GM18519 (cell line): ENCODE results near the gene CYCS.
"Not testable (repeated sequence)": the region's sequence is repeated elsewhere in the genome, so short reads cannot be mapped to it uniquely, and the experiment has no call there.

Experiments
- ATAC-seq: cut with Tn5 transposase; IDR thresholded peaks from one replicate; pipeline ENCODE4 v1.9.1; 2021; ENCODE audit warnings: mild to moderate bottlenecking, moderate library complexity; ENCODE audit not compliant: unreplicated experiment, low FRiP score

The CYCS gene

DNA sequence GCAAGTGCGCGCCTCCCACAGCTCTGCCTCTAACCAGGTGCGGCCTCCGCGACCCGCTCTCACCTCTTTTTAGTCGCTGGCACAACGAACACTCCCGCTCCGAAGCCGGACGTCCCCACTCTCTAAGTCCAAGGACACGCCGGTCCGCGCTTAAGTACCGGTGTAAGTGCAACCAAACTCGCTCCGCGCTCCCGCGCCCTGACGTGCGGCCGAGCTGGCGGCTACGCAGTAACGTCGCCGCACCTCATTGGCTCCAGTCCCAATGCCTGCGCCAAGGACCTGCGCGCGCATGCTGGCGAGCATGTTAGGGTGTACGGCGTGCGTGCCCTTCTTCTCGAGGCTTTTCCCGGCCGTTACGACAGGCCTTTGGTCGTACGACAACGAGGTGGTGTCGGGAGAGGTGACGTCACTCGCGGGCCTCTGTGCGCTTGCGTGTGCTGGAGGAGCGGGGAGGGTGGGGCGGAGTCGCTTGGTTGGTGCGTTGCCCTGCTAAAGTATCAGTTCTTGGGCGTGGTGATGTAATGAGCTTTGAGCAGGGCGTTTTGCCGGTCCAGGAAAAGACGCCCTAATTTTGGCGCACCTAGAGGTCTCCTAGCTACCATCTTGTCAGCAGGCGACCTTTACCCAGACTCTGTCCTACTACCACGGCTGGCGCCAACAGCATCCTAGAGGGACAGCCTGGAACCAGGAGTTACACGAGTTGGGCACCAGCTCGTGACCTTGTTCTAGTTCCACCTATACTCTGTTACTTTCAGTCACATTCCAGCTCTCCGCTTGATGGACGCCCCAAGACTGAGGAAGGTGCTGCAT lies at the start of gene CYCS:
Gene CYCS (minus strand): TSS at position 124 of the 810 bp plus-strand sequence. CDS start 1,141 bp downstream, outside the sequence.
- peak; percentile 92 for ATAC-seq

DNA sequence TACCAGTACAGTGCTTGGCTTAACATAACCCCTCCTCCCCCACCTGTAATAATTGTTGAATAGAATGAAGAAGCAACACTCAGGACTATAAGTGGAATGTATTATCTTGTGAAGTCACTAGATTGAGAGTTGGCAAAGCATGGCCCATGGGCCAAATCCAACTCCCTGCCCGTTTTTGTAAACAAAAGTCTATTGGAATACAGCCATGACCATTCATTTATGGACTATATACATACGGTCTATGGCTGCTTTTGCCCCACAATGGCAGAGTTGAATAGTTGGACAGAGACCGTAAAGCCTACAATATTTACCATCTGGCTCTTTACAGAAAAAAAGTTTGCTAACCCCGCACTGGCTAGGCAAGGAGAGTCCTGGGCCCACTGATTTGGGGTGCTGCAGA lies 48.1 kb upstream of the CYCS start:
- no peak for ATAC-seq

DNA sequence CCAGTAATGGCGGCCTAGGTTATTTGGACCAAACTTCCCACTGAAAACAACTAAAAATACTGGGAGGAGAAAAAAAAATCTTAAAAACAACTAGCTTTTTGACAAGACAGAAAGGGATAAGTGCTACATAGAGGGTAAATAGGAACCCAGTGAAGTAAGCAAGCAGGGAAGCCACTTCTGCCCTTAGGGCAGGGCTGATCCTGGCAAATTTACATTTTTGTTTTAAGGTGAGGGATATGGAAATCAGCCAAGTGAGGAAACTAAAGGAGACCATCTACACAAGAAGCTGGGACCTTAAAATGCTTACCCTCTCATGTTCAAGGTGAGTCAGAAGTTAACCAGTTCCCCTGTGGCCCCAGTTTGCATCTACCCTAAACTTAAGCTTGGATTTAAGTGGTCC lies 46.5 kb upstream of the CYCS start:
- ATAC-seq, result no peak

DNA sequence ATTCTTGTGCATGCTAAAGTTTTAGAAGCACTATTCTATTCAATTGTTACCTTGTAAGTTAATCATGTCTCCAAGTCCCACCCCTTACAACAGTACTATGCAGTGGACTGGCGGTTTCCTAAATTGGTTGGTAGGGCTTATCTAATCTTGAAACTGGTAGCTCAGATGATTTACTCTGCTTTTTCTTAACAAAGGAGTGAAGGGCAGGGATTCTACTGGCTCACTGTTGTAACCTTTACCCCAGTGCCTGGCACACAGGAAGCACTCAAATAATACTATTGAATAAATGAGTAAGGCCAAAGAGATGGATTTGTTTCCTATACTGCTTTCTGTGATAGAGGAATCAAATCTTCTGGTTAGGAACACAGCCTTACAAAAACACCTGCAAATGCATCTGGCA lies 46.0 kb upstream of the CYCS start:
- ATAC-seq, result no peak

DNA sequence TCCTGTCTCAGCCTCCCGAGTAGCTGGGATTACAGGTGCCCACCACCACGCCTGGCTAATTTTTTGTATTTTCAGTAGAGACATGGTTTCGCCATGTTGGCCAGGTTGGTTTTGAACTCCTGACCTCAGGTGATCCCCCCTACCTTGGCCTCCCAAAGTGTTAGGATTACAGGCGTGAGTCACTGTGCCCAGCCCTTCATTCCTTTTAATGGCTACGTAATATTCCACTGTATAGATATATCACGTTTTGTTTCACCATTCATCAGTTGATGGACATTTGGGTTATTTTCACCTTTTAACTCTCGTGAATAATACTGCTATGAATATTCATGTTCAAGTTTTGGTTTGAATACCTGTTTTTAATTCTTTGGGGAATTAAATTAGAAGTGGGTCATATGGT lies 44.6 kb upstream of the CYCS start:
- no peak for ATAC-seq

DNA sequence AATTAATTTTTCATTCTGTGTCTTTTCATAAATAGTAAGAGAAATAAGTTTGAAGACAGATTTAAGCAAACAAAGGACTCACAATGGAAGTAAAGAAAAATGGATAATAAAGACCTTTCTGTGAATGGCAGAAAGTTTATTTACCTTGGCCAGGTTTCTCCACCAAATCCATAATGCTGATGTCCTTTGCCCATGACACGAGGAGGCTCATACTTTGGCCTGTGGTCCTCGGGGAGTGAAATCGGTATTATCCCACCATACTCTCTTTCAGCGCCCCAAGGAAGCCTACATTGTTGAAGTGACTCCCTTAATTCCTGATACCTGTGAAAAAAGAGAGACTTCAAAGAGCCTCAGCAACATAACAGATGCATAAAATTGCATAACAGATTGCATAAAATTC lies 43.1 kb upstream of the CYCS start:
- ATAC-seq, result no peak

DNA sequence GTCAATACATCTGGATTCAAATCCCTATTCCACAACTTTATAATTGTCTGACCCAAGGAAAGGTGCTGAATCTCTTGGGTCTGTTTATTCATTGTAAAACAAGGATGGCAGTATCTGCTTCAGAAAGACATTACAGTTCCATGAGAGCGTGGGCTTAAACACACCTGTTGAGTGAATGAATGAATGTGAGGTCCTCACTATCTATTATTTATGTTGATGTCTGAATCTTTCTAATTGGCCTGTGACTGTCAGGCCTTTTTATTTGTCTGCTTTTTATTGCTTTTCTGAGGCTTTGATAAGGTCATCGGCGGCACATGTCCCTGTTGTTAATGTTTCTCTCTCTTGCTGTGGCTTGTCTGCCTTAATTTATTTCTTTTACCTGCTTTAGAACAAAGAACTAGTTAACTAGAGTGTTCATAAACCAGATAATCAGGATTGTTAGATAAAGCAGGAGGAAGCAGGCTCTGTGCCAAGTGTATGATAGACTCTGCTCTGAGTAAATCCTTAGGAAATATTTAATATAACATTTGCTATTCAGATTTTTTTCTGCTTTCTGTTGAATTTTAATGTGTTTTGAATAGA lies 42.3 kb upstream of the CYCS start:
- ATAC-seq, result no peak

DNA sequence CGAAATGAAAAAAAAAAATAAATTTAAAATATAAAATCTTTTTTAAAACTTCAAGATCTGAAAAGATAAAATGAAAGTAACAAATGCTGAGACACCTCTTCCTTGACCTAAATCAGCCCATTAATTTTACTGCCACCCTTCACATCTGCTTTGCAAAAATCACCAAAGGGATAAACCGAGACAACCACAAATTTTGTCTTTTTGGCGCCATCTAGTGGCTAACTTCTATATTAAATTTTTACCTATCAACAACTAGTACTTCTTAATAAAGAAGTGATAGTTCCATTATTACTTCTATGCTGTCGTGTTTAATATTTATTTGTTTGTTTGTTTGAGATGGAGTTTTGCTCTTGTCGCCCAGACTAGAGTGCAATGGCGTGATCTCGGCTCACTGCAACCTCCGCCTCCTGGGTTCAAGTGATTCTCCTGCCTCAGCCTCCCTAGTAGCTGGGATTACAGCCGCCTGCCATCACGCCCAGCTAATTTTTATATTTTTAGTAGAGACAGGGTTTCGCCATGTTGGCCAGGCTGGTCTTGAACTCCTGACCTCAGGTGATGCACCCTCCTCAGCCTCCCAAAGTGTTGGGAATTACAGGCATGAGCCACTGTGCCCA lies 35.0 kb upstream of the CYCS start:
- not testable (repeated sequence) for ATAC-seq

DNA sequence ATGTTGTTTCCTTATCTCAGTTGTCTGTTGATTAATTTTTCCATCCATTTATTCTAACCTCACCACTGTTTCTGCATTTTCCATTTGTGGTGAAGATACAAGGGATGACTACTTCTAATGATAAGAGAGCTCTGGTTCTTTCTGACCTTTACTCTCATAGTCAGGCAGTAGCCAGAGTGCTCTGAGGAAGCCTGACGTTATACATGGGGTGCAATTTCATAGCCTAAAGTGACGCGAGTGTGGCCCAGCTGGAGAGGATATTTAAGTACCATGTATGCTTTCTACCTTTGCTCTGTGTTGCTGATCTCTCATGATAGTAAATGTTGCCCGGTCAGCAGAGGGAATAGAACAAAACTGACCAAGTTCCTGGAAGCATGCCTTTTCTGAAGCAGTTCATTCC lies 33.9 kb upstream of the CYCS start:
- no peak for ATAC-seq

DNA sequence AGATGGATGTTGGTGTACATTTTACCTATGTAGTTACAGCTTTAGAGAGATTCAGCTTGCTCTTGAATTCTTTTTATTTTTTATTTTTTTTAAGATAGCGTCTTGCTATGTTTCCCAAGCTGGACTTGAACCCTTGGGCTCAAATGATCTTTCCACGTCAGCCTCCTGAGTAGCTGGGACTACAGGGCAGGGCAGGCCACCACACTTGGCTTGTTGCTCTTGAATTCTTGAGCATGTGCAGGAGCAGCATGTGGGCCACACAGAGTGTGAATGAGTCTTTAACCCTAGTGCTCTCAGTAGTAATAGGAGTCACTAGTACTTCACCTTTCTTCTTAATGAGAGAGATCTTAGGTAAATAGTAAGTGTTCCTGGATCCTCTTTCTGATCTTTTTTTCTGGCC lies 26.7 kb upstream of the CYCS start:
- ATAC-seq, result no peak

DNA sequence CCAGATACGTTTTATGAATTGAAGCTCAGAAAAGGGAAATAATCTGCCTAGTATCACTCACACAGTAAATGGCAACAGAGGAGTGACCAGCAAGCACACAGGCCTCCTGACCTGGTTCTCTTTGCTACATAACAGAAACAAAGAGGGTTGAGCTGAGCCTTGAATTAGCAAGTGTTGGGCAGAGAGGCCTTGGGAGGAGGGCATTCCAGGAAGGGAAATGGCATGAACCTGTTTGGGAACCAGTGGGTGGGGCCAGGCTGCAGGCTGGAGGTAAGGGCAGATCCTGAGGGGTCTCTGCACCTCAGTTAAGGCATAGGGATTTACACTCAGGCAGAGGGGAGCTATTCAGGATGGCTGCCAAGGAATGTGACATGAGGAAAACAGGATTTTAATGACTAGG lies 24.8 kb upstream of the CYCS start:
- no peak for ATAC-seq

DNA sequence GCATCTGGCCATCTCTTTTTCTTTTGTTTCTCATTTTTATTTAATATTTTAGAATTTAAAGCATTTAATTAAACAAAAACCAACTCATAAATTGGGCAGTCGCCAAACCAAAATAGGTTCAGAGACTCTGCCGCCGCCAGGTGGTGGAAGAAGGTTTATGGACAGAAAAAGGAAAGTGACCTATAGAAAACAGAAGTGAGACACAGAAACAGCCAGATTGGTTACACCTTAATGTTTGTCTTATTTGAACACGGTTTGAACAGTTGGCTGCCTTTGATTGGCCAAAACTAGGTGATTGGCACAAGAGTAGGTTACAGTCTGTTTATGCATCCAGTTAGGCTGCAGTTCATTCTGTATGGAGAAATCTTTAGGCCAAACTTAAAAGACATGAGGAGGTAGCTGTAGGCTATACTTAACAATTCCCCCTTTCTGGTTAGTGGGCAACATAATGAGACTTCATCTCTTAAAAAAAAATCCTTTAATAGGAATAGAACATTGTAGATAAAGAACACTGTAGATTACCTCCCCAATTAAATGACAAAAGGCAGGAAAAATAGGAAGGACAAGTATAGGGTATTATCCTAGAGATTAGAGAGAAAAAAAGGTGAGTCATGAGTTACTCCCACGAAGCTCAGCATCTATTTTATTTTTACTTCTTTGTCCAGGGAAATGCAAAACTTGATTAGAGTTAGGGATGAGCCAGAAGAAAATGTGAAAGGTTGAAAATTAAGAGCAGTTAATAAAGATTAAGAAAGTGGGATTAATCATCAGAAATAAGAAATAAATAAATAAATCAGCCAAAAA lies 23.9 kb upstream of the CYCS start:
- ATAC-seq, result no peak

DNA sequence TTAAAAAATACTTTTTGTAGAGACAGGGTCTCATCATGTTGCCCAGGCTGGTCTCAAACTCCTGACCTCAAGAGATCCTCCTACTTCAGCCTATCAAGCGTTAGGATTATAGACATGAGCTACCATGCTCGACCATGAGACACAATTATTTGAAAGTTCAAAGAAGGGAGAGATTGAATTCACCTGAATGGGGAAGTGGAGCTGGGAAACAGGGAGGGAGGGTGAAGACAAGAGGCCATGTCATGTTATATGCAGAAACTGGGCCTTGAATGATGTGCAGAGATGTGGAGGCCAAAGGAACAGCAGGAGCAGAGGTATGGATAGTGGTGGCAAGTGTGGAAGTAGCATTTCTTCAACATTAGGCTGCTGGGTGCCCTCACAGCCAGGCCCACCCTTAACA lies 18.7 kb upstream of the CYCS start:
- ATAC-seq, result no peak

DNA sequence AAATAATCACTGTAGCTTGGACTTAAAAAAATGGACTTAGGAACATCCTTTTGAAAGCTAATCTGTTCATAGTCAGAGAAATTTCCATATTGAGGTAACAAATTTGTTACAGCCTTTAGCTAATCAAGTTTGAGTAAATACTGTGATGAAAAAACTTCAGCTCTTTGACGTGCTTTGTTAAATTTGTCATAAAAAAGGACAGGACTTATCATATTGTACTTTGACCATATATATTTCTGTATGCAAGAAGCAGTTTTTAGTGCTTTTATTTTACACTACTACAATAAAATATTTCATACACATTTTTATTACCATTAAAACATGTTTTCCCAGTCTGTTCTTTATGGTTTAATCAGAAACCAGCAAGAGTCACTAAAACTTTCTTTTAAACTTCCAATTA lies 14.5 kb upstream of the CYCS start:
- no peak for ATAC-seq

DNA sequence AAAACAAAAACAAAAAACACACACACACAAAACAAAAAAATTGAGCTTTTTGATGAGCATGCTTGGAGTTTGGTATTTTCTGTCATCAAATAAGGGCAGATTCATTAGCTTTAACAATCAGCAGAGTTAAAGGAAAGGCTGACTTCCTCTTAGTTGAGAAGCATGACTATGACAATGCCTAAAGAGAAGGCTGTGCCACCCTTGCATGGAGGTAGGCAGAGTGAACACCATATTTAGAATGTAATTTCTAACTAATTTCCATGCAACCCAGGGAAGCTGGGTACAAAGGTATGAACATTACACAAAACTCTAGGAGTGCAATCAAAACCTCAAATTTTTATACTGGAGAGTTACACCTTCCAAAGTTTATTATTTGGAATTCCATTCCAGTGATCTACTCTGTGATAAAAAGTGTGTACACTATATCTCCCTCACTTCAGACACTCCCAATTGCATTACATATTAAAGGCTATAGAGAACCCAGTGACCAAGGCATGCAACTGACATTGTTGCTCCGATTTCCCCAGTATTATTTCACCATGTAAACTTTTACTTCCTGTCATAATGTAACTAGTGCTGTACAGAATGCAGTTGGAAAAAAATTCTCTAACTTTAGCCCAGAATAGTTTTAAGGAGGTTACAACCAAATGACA lies 9.4 kb upstream of the CYCS start:
- ATAC-seq, result no peak

DNA sequence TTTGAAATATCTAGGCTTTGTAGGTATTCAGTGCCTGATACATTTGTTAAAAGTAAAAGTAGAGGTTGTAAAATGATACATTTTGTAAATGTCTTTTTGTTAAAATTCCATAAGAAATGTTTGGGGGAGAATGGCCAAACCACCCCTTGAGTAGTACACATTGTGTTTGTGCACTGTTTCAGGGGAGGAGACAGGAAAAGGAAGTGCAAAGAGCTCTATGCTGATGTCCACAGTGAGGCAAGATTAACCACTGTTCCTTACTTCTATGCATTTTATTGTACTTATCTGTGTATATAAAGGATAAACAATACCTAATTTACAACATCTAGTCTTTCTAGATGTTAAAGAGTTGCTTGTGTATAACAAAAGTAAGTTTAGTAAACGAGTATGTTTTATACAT lies 7.4 kb upstream of the CYCS start:
- no peak for ATAC-seq

DNA sequence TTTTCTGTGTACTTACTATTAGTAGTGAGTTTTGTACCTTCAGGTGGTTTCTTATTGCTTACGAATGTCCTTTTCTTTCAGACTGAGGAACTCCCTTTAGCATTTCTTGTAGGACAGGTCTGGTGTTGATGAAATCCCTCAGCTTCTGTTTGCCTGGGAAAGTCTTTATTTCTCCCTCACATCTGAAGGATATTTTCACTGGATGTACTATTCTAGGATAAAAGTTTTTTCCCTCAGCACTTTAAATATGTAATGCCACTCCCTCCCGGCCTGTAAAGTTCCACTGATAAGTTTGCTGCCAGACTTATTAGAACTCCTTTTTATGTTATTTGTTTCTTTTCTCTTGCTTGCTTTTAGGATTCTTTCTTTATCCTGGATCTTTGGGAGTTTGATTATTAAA lies 1.7 kb upstream of the CYCS start:
- no peak for ATAC-seq

DNA sequence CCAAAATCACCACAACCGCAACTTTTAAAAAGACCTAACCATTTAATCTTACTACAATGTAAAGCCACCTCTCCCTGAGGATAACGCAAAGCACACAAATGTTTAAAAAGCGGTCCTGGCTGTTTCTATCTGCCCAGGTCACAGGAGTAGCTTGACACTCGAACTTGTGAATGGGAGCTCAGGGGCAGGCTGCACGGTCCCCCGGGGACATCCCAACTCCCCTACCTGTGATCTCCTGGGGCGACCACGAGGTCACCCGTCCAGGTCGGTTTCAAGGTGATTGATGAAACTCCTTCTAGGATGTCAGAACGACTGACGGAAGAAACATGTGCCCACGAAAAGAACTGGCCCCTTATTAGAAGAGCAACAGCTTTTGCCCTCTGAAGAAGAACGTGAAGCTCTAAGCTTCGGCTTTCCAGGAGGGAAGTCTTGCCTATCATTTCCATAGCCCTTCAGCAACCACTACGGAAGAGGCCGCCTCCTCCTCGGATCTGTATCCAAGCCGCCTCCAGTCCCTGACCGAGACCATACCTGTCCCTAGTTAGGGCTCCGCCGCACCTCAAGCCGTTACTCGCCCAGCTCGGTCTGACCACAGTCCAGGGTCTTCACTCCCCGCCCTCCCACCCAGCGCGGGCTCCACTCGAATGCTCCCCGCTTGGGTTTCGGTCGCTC lies 459 bp downstream of the CYCS start:
- ATAC-seq, result no peak

DNA sequence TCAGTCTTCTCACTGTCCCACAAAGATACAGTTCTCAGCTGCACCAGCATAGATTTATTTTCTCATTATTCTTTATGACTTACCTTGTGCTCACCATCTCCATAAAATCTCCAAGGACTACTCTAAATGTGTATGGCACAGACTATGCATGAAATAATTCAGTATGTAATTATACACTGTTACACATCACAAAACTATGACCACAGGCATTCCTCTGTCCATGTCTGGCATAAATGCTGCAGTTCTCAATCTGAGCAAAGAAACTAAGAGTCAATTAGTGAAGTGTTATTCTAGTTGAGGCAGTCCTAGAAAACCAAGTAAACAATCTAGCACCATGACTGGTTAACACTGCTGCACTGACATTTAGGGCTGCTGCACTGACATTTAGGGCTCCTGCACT lies 2.7 kb downstream of the CYCS start:
- ATAC-seq, result no peak

DNA sequence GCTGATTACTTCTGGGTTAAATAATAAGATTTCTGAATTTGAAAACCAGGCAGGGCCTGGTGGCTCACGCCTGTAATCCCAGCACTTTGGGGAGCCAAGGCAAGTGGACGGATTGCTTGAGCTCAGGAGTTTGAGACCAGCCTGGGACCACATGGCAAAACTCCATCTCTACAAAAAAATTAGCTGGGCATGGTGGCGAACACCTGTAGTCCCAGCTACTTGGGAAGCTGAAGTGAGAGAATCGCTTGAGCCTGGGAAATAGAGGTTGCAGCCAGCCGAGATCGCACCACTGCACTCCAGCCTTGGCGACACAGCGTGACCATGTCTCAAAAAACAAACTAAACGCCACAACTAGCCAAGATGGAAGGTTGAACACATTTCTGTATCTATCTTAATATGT lies 3.5 kb downstream of the CYCS start:
- no peak for ATAC-seq
